Calu3 (cell line): ENCODE results near the gene MEN1. TPM values are rescaled to one million over a fixed set of nuclear protein-coding genes. Genes with fewer than 3 reads are reported as not detected.

Source experiments
- BruUV-seq: library from RNA; stranded (reverse); fragments of 400-500 nt; replicated peaks from 2 replicates; lab custom pipeline; 2021; lab: Mats Ljungman, UMichigan
- CTCF ChIA-PET: fragments of 300-600 bp; sonication (Branson Sonifier 250); formaldehyde crosslinking; loops from one replicate; lab custom pipeline; 2022; ENCODE audit warnings: antibody characterized with exemption; lab: Charles Lee
- DNase-seq: peaks from one replicate; pipeline ENCODE4 v3.0.0; 2022
- H3K27ac Mint-ChIP-seq: one replicate; pipeline ENCODE4 v1.8.0; 2022; ENCODE audit warnings: mixed read lengths; ENCODE audit not compliant: unreplicated experiment
- H3K27me3 Mint-ChIP-seq: one replicate; pipeline ENCODE4 v1.8.0; 2022; ENCODE audit warnings: mixed read lengths; ENCODE audit not compliant: unreplicated experiment
- H3K36me3 Mint-ChIP-seq: one replicate; pipeline ENCODE4 v1.8.0; 2022; ENCODE audit warnings: mild to moderate bottlenecking, moderate library complexity, mixed read lengths; ENCODE audit not compliant: insufficient read depth, unreplicated experiment
- H3K4me1 Mint-ChIP-seq: one replicate; pipeline ENCODE4 v1.8.0; 2022; ENCODE audit warnings: mild to moderate bottlenecking, low read depth, mixed read lengths; ENCODE audit not compliant: unreplicated experiment
- H3K4me3 Mint-ChIP-seq: one replicate; pipeline ENCODE4 v1.8.0; 2022; ENCODE audit warnings: mild to moderate bottlenecking, low read depth, moderate library complexity, mixed read lengths; ENCODE audit not compliant: unreplicated experiment
- H3K9me3 Mint-ChIP-seq: one replicate; pipeline ENCODE4 v1.8.0; 2022; ENCODE audit warnings: low read depth, mixed read lengths; ENCODE audit not compliant: unreplicated experiment
- intact Hi-C: fragments of 100-400 bp; cut with micrococcal nuclease; formaldehyde crosslinking; loops from one replicate; pipeline ENCODE4 v1.10.0; 2022; ENCODE audit not compliant: unreplicated experiment
- total RNA-seq: library from RNA; stranded (reverse); gene quantifications from 2 replicates; pipeline ENCODE4 v1.2.3, GENCODE V29; 2022
- TF ChIP-seq, protein P1 (sequence below): fragments of 200-600 bp; IDR thresholded peaks from one replicate; pipeline ENCODE4 v1.8.0; 2022; ENCODE audit warnings: antibody characterized with exemption; ENCODE audit not compliant: unreplicated experiment

Gene MEN1
- total RNA-seq, 1 experiment from 2014 or later = 39.8 TPM

DNA sequence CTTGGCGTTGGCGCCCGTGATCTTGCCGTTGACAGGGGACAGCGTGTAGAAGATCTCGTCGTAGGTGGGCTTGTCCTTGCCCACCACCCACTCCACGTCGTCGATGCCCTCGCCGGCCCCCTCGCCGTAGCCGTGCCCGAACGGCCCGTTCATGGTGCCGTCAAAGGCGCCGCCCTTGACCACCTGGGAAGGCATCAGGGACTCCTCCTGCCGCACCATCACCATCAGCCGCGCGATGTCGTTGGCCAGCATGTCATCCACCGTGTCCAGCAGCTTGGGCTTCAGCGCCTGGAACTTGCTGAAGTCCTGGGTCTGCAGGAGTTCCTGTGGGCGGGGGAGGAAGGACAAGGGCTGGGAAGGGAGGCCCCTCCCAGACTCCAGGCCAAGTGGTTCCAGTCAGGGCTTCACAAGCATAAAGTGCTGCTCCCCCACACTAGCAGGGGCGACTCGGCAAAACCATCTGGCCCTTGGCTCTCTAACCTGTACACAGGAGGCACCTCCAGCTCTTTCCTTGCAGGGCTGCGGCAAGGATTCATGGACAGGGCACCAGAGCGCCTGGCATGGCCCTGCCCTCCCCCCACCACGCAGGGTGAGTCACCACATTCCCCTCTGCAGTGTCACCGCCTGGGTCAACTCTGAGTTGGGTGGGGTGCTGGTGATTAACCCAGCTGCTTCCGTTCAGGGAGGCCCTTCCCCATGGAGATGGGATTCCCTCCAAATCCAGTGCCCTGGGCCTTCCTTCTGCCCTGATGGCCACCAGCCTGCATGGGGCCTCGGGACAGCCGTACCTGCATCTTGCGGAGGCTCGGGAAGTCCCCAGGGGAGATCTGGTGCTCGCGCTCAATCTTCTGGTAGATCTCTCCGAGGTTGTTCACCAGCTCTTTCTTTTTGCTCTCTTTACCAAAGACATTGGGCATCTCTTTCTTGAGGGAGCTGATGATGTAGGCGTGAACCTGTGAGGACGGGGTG, 44.5 kb upstream of the MEN1 start:
- intact Hi-C loops = loop anchor here (2.0 kb wide), 1 partner anchor 40 kb away; no protein-coding TSS in a partner anchor
- H3K4me1 Mint-ChIP-seq = peaks cover 53% of the 10 kb centered on the region
- H3K27ac Mint-ChIP-seq = peak overlapping the region; percentile 84
- H3K36me3 Mint-ChIP-seq = peaks cover 72% of the 10 kb centered on the region
- BruUV-seq = TSS peak; percentile 57
- DNase-seq = peak; percentile 97
- H3K4me3 Mint-ChIP-seq = peak overlapping the region; percentile 52
- no peaks in the 10 kb centered on the region for H3K9me3 Mint-ChIP-seq
- CTCF ChIA-PET = interaction anchor here (0.6 to 3.1 kb wide), 7 partner anchors 10 to 257 kb away, joined by 3 to 20 read pairs (median 5); partner anchors contain the start of genes CDC42BPG, EHD1 and TM7SF2
- TF ChIP-seq, protein P1, sequence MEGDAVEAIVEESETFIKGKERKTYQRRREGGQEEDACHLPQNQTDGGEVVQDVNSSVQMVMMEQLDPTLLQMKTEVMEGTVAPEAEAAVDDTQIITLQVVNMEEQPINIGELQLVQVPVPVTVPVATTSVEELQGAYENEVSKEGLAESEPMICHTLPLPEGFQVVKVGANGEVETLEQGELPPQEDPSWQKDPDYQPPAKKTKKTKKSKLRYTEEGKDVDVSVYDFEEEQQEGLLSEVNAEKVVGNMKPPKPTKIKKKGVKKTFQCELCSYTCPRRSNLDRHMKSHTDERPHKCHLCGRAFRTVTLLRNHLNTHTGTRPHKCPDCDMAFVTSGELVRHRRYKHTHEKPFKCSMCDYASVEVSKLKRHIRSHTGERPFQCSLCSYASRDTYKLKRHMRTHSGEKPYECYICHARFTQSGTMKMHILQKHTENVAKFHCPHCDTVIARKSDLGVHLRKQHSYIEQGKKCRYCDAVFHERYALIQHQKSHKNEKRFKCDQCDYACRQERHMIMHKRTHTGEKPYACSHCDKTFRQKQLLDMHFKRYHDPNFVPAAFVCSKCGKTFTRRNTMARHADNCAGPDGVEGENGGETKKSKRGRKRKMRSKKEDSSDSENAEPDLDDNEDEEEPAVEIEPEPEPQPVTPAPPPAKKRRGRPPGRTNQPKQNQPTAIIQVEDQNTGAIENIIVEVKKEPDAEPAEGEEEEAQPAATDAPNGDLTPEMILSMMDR = no peak
- H3K27me3 Mint-ChIP-seq = no peaks in the 10 kb centered on the region

DNA sequence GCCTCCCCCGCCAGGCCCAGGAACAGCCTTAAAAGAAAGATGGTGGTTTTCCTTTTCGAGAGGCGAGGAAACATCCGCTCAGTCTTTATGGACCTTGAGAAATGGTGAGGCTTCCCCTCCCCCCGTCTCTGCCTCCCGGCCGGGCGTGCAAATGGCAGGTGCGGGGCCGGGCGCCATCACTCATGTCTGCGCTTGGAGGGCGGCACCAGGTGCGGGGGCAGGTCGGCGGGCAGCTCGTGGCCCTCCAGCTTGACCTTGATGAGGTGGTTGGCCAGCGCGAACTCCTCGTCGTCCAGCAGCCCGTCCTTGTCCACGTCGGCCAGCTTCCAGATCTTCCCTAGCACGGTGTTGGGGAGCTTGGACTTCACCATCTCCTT, 43.8 kb upstream of the MEN1 start:
- CTCF ChIA-PET = interaction anchor here (1.3 to 3.1 kb wide), 3 partner anchors 11 to 35 kb away, joined by 3 to 20 read pairs (median 15); no protein-coding TSS in a partner anchor
- no TSS peak for BruUV-seq
- Mint-ChIP-seq H3K4me3 (peak overlapping the region; percentile 52), H3K9me3 (no peaks in the 10 kb centered on the region), H3K4me1 (peaks cover 58% of the 10 kb centered on the region), H3K36me3 (peaks cover 65% of the 10 kb centered on the region), H3K27ac (peak overlapping the region; percentile 84), H3K27me3 (no peaks in the 10 kb centered on the region)
- no peak for DNase-seq
- intact Hi-C loops = loop anchor here (2.0 kb wide), 1 partner anchor 41 kb away; no protein-coding TSS in a partner anchor
- TF ChIP-seq, protein P1 = no peak

DNA sequence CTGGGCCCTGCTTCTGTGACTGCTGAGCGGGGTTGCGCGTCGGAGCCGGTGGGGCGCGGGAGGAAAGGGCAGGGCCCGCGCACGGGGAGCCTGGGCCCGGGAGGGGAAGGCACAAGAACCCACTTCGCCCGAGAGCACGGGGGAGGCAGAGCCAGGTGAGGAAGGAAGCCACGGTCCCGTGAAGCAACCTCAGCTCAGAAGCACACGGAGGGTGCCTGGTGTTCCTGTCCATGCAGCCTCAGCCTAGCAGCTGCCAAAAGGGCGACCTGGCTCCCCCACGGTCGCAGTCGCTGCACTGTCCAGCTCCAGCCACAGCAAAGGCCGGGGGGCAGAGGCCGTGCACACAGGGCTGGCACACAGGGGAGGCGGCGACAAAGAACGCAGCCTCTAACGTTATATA, 43.4 kb upstream of the MEN1 start:
- no peak overlapping the region for H3K27ac Mint-ChIP-seq
- no peaks in the 10 kb centered on the region for H3K9me3 Mint-ChIP-seq
- H3K4me3 Mint-ChIP-seq = no peak overlapping the region
- CTCF ChIA-PET = interaction anchor here (0.7 to 3.1 kb wide), 3 partner anchors 10 to 35 kb away, joined by 3 to 20 read pairs (median 3); no protein-coding TSS in a partner anchor
- H3K27me3 Mint-ChIP-seq = no peaks in the 10 kb centered on the region
- intact Hi-C loops = loop anchor here (2.0 kb wide), 1 partner anchor 41 kb away; no protein-coding TSS in a partner anchor
- peaks cover 62% of the 10 kb centered on the region for H3K36me3 Mint-ChIP-seq
- DNase-seq = no peak
- H3K4me1 Mint-ChIP-seq = peaks cover 62% of the 10 kb centered on the region
- TF ChIP-seq, protein P1 = no peak
- no TSS peak for BruUV-seq

DNA sequence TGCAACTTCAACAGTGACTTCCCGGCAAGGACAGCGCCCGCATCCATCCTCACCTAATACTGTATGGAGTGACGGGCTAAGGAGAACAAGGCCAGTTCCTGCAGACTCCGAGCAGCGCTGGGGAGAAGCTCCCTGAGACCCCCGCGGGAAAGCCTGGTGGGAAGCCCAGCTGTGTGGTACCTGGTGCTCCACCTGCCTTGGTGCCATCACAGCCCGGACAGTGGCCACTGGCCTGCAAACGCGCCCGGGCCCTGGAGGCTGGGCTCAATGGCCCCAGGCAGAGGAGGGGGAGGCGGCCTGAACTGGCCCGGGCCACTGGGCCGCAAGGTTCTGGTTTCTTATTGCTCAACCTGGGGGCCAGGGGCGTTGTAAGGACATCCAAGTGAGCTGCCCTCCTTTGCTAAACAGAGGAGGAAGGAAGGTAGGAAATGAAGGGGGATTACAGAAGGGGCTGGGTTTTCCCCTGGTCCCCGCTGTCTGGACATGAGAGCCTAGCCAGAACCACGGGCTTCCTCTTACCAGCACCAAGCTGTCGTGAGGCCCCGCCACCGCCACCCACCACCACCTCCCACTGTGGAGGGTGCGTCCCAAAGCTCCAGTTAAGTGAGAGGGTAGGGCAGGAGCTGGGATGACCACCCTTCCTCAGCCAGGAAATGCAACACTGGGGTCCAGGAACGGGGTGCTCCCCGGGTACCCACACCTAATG, 42.6 kb upstream of the MEN1 start:
- Mint-ChIP-seq H3K4me1 (peaks cover 70% of the 10 kb centered on the region), H3K4me3 (peak overlapping the region; percentile 45), H3K27ac (peak overlapping the region; percentile 79), H3K36me3 (peaks cover 68% of the 10 kb centered on the region), H3K9me3 (no peaks in the 10 kb centered on the region), H3K27me3 (no peaks in the 10 kb centered on the region)
- TF ChIP-seq, protein P1 = no peak
- DNase-seq = no peak
- BruUV-seq = no TSS peak
- intact Hi-C loops = no loop called here
- CTCF ChIA-PET = interaction anchor here (0.7 to 3.1 kb wide), 3 partner anchors 9 to 36 kb away, joined by 3 to 20 read pairs (median 3); no protein-coding TSS in a partner anchor
